Stimulated activated effector memory CD8-positive, alpha-beta T cell treated with anti-CD3 and anti-CD28 coated beads, Interleukin-12 subunit alpha, Interleukin-12 subunit beta, amount 100 ng/mL, for 72 hours (primary cell): ENCODE measurements around the gene PLOD2.
"Not testable (repeated sequence)": the region's sequence is repeated elsewhere in the genome, so short reads cannot be mapped to it uniquely, and the experiment has no call there.

ENCODE experiments used
- ATAC-seq: fragments of 150-1000 bp; cut with Tn5 transposase; 2 replicates; pipeline ENCODE4 v1.10.0; 2021
- DNase-seq, 2 donors: peaks; one replicate each; pipeline ENCODE4 v3.0.0; 2021 to 2022; ENCODE audit warnings: low spot score in 2 of 2
- H3K27ac Mint-ChIP-seq: one replicate; pipeline ENCODE4 v1.8.0; 2022; ENCODE audit warnings: mild to moderate bottlenecking, mixed read lengths
- H3K36me3 Mint-ChIP-seq: one replicate; pipeline ENCODE4 v1.8.0; 2022; ENCODE audit warnings: mild to moderate bottlenecking, mixed read lengths
- H3K4me1 Mint-ChIP-seq: one replicate; pipeline ENCODE4 v1.8.0; 2022; ENCODE audit warnings: mixed read lengths
- H3K4me3 Mint-ChIP-seq: one replicate; pipeline ENCODE4 v1.8.0; 2022; ENCODE audit warnings: mild to moderate bottlenecking, mixed read lengths
- H3K9me3 Mint-ChIP-seq: one replicate; pipeline ENCODE4 v1.8.0; 2022; ENCODE audit warnings: mixed read lengths

The PLOD2 gene

GRCh38 chr3:146134348-146135117, 26.5 kb downstream of the PLOD2 start:
- Mint-ChIP-seq H3K4me3 (no peak overlapping the region), H3K9me3 (peaks cover 6% of the 10 kb centered on the region), H3K27ac (no peak overlapping the region), H3K4me1 (no peaks in the 10 kb centered on the region), H3K36me3 (no peaks in the 10 kb centered on the region)
- ATAC-seq: no peak
- DNase-seq: no peak

GRCh38 chr3:146133441-146133840, 27.5 kb downstream of the PLOD2 start:
- ATAC-seq (no peak), DNase-seq (no peak)
- Mint-ChIP-seq H3K9me3 (peaks cover 6% of the 10 kb centered on the region), H3K4me1 (no peaks in the 10 kb centered on the region), H3K4me3 (no peak overlapping the region), H3K36me3 (no peaks in the 10 kb centered on the region), H3K27ac (no peak overlapping the region)

- Mint-ChIP-seq H3K4me3 (no peak overlapping the region), H3K4me1 (no peaks in the 10 kb centered on the region), H3K27ac (no peak overlapping the region), H3K36me3 (no peaks in the 10 kb centered on the region), H3K9me3 (peaks cover 6% of the 10 kb centered on the region)
- ATAC-seq: no peak
- DNase-seq: no peak
Measured at GRCh38 chr3:146131616-146132410, 29.2 kb downstream of the PLOD2 start.

- no peaks in the 10 kb centered on the region for H3K4me1 Mint-ChIP-seq
- H3K4me3 Mint-ChIP-seq: no peak overlapping the region
- peaks cover 6% of the 10 kb centered on the region for H3K9me3 Mint-ChIP-seq
- DNase-seq (no peak), ATAC-seq (no peak)
- no peaks in the 10 kb centered on the region for H3K36me3 Mint-ChIP-seq
- H3K27ac Mint-ChIP-seq: no peak overlapping the region
Measured at GRCh38 chr3:146130881-146131371, 30.1 kb downstream of the PLOD2 start.

- Mint-ChIP-seq H3K9me3 (peaks cover 6% of the 10 kb centered on the region), H3K4me3 (no peak overlapping the region), H3K27ac (no peak overlapping the region), H3K4me1 (no peaks in the 10 kb centered on the region), H3K36me3 (no peaks in the 10 kb centered on the region)
- ATAC-seq: no peak
- no peak for DNase-seq
Measured at GRCh38 chr3:146129750-146130149, 31.2 kb downstream of the PLOD2 start.

GRCh38 chr3:146128939-146129338, 32.0 kb downstream of the PLOD2 start:
- H3K9me3 Mint-ChIP-seq: peaks cover 11% of the 10 kb centered on the region
- H3K4me3 Mint-ChIP-seq: no peak overlapping the region
- no peaks in the 10 kb centered on the region for H3K36me3 Mint-ChIP-seq
- no peak for DNase-seq
- no peaks in the 10 kb centered on the region for H3K4me1 Mint-ChIP-seq
- no peak overlapping the region for H3K27ac Mint-ChIP-seq
- ATAC-seq: no peak

- ATAC-seq: no peak
- DNase-seq: no peak
- Mint-ChIP-seq H3K36me3 (no peaks in the 10 kb centered on the region), H3K4me3 (no peak overlapping the region), H3K27ac (no peak overlapping the region), H3K4me1 (no peaks in the 10 kb centered on the region), H3K9me3 (peaks cover 11% of the 10 kb centered on the region)
Measured at GRCh38 chr3:146128179-146128578, 32.8 kb downstream of the PLOD2 start.

- Mint-ChIP-seq H3K36me3 (no peaks in the 10 kb centered on the region), H3K4me3 (no peak overlapping the region), H3K27ac (no peak overlapping the region), H3K9me3 (peaks cover 15% of the 10 kb centered on the region), H3K4me1 (no peaks in the 10 kb centered on the region)
- ATAC-seq: no peak
- no peak for DNase-seq
Measured at GRCh38 chr3:146125951-146126350, 35.0 kb downstream of the PLOD2 start.

GRCh38 chr3:146124126-146124801, 36.7 kb downstream of the PLOD2 start:
- Mint-ChIP-seq H3K36me3 (no peaks in the 10 kb centered on the region), H3K4me1 (no peaks in the 10 kb centered on the region), H3K9me3 (peaks cover 9% of the 10 kb centered on the region), H3K4me3 (no peak overlapping the region), H3K27ac (no peak overlapping the region)
- no peak for DNase-seq
- ATAC-seq: no peak

GRCh38 chr3:146117406-146118285, 43.3 kb downstream of the PLOD2 start:
- no peaks in the 10 kb centered on the region for H3K4me1 Mint-ChIP-seq
- H3K4me3 Mint-ChIP-seq: no peak overlapping the region
- H3K9me3 Mint-ChIP-seq: peaks cover 19% of the 10 kb centered on the region
- H3K27ac Mint-ChIP-seq: no peak overlapping the region
- ATAC-seq (no peak), DNase-seq (no peak)
- H3K36me3 Mint-ChIP-seq: no peaks in the 10 kb centered on the region

GRCh38 chr3:146115619-146116018, 45.4 kb downstream of the PLOD2 start:
- Mint-ChIP-seq H3K27ac (no peak overlapping the region), H3K4me1 (no peaks in the 10 kb centered on the region)

GRCh38 chr3:146113804-146114203, 47.2 kb downstream of the PLOD2 start:
- H3K27ac Mint-ChIP-seq: not testable (repeated sequence)

More at GRCh38 chr3:146115619-146116018, 45.4 kb downstream of the PLOD2 start:
- ATAC-seq (no peak), DNase-seq (no peak)
- H3K9me3 Mint-ChIP-seq: peaks cover 15% of the 10 kb centered on the region
- no peak overlapping the region for H3K4me3 Mint-ChIP-seq
- H3K36me3 Mint-ChIP-seq: no peaks in the 10 kb centered on the region

GRCh38 chr3:146111337-146111736, 49.6 kb downstream of the PLOD2 start:
- H3K27ac Mint-ChIP-seq: no peak overlapping the region
- no peaks in the 10 kb centered on the region for H3K4me1 Mint-ChIP-seq
- no peak for DNase-seq
- no peak overlapping the region for H3K4me3 Mint-ChIP-seq
- no peaks in the 10 kb centered on the region for H3K36me3 Mint-ChIP-seq
- peaks cover 18% of the 10 kb centered on the region for H3K9me3 Mint-ChIP-seq
- no peak for ATAC-seq

More at GRCh38 chr3:146113804-146114203, 47.2 kb downstream of the PLOD2 start:
- not testable (repeated sequence) for H3K4me3 Mint-ChIP-seq, H3K36me3 Mint-ChIP-seq, DNase-seq, ATAC-seq, H3K4me1 Mint-ChIP-seq
- peaks cover 18% of the 10 kb centered on the region for H3K9me3 Mint-ChIP-seq

GRCh38 chr3:146110161-146110560, 50.8 kb downstream of the PLOD2 start:
- H3K4me1 Mint-ChIP-seq: no peaks in the 10 kb centered on the region
- no peak overlapping the region for H3K4me3 Mint-ChIP-seq
- DNase-seq (no peak), ATAC-seq (no peak)
- H3K36me3 Mint-ChIP-seq: no peaks in the 10 kb centered on the region
- H3K27ac Mint-ChIP-seq: no peak overlapping the region
- H3K9me3 Mint-ChIP-seq: peaks cover 15% of the 10 kb centered on the region
